ENCODE results near the gene CREG2.
"Not testable (repeated sequence)": the region's sequence is repeated elsewhere in the genome, so short reads cannot be mapped to it uniquely, and the experiment has no call there.

The CREG2 gene

DNA sequence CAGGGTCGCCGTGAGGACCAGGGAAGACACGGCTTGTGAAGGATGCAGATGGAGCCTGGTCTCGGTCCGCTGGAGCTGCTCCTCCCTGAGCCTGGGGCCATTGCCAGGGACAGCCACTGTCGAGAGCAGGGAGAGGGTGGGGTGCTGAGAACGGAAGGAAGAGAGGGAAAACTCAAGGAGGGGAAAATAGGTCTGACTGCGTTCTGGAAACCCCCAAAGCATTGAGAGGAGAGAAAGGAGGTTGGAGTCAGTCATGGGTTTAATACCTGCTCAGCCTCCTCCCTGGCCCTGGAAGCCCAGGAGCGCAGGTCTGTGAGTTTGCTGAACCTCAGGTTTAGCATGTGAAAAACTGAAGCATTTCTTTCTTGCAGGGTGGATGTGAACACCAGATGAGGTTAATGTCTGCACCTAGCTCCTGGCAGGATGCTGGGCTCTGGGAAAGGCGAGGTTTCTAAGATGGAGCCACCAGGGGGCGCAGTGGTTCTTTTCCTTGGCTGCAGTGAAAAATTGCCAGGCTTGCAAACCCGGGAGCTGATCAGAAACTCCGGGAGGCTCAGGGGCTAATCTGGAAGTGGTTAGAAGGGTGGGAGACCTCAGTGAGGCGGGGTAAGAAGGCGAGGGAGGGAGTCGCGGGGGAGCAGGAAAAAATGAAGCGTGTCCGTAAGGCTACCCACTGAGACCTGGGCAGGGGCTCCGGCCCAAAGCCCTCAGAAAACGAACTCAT lies 45.2 kb downstream of the CREG2 start:
- ATAC-seq, result peak in 1 of 2 donors; percentile 38

DNA sequence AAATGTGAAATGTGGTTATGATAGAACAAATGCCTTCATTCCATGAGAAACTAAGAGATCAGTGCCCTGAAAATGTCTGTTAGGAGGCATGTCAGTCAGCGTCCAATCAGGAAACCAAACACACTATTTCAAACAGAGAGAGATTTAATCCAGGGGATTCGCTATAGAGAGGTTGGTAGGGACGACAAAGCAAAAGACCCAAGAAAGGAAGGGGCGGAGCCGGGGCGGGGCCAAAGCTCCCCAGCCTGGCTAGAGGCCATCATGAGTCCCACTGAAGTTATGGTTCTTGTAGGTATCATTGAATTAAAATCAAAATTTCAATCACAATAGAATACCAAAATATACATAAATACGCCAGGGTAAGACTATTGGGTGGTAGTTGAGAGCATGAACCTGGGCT lies 45.9 kb downstream of the CREG2 start:
- ATAC-seq, result peak in 1 of 2 donors; percentile 33

DNA sequence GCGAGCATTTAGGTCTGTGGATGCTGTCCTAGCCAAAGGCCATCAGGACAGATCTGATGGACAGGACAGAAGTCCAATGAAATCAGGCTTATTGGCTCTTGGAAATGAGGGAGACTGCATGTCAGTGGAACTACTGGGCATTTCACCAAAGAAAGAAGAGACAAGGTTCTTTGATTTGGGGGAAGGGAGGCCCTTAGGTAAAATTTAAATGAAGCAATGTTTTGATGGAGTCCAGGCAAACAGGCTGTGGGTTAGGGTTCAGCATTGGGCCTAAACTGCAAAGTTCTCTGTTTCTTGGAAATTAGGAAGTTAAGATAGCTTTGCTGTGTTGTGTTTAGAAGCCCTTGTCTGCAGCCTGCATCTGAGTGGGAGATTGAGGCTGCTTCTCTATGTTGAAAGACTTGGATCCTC lies 47.2 kb downstream of the CREG2 start:
- ATAC-seq, result no peak

DNA sequence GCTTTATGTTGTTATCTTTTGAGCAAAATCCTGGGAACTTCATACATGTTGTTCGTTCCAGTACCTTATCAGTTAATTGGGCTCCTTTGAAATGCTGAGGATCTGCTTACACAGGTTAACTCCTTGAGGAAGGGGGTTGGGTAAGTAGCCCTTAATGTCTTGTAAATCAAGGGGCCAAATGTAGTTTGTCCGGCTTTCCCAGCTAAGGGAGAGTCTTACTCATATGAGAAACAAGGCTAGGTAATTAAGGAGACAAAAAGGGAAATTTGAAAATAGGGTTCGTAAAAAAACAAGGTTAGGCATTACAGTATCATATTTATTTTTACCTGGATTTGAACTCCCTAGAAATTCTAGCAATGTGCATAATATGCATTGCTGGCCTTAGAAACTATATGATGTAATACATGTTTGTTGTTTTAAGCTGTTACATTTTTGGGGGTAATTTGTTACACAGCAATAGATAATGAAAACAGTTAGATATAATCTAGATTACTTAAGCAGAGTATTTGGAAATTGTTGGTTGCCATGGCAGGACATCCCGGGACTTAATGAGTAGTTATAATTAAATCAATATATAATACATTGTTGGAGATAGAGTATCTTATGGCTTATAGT lies 47.9 kb downstream of the CREG2 start:
- no peak for ATAC-seq

DNA sequence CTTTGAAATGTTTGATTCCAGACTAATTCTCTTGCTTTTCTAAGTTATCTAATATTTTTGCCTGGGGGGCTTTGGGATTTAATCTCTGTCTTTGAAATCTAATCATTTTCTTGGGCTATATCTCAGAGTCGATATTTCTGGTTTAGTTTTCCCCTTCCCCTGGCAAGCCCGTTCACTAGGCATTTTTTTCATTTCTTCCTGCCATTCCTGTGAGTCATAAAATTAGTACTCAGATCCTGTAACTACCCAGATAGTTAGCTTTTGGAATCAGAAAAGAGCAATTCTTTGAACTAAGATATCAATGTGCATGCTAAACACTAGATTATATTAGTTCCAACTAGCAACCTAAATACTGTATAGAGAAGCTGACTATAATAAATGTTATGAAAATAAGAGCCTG lies 49.4 kb downstream of the CREG2 start:
- no peak for ATAC-seq

DNA sequence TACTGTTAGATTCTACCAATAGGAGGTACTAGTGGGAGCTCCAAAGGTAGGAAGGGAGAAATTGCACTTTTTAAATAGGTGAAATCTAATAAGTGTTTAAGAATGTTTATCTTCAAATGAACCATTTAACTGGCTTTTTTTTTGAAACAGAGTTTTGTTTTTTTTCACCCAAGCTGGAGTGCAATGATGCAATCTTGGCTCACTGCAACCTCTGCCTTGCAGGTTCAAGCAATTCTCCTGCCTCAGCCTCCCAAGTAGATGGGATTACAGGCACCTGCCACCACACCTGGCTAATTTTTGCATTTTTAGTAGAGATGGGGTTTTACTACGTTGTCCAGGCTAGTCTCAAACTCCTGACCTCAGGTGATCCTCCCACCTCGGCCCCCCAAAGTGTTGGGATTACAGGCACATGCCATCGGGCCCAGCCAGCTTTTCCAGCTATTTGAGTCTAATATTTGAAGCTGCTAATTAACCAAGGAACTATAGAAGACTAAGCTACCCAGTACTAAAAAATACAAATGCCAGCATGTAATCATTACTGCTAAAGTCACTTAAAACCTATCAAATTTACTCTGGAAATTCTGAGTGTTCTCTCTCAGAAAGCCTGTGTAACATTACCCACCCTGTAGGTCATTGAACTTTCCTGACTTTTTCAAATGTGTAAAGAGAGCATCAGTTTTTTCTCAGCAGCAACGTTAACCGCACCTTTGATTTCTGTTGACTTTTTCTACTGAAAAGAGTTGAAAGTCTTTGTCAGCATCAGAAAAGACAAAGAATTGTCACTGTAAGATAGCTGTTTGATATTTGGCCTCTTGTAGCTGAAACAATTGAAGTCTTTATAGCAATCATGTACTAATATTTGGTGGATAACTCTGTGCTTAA lies 54.2 kb downstream of the CREG2 start:
- no peak for ATAC-seq

DNA sequence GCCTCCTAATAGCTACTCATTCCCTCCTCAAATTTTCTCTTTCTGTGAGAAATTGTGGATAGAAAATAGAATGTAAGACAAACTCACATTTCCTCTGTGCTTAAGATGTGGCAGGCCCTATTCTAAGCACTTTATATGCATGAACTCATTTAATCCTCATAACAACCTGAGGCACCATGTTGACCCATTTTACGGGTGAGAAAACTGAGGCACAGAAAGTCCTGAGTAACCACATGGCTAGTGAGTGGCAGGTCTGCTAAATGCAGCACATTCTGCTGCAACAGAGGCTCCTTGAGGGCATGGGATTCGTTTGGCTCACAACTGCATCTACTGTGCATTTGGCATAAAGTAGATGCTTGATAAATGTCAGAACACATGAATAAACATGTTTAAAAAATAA lies 56.1 kb downstream of the CREG2 start:
- ATAC-seq, result no peak

DNA sequence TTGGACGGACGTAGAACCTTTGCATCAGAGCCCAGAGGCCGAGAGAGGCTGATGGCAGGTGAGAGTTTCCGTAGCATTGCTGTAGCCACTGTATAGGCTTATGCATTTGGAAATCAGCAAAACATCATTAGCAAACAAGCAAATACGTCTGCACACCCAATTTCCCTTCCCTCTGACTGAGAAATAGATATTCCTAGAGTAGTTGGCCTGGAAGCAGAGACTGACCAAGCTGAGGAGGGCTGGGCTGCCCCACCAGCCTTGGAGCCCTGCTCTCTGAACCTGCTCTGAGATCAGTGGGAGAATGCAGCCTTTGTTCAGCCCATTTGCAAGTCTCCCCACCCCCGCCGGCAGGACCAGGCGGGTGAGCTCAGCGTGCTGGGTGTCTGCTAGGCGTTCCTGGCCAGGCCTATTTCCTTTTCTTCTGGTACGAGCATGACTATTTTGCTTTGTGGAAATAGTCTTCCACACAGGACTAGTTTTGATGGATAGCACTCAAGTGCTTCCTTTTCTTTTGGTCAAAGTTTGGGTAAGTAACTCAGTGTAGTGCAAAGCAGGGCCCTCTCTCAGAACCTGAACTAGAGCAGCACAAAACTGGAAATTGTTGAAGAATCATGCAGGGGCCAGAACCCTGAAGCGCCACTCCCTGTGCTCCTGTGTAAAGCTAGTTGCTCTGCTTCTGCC lies 56.9 kb downstream of the CREG2 start:
- ATAC-seq, result peak in 1 of 2 donors; percentile 30

DNA sequence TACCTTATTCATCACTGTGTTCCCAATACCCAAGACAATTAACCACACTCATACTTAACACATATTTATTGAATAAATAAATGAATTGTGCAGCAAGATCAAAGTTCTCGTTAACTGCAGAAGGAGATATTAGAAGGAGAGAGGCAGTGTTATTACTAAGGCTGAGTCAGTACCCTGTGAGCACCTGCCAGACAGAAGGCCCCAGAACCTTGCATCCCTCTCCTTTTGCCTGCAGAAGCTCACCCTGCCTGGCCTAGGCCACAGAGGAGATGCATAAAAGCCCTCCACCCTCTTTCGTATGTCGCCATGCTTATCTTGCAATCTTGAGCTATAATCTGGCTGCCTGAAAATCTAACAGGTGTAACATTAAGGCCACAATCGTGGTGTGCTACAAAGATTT lies 58.3 kb downstream of the CREG2 start:
- ATAC-seq, result peak; percentile 81 to 91

DNA sequence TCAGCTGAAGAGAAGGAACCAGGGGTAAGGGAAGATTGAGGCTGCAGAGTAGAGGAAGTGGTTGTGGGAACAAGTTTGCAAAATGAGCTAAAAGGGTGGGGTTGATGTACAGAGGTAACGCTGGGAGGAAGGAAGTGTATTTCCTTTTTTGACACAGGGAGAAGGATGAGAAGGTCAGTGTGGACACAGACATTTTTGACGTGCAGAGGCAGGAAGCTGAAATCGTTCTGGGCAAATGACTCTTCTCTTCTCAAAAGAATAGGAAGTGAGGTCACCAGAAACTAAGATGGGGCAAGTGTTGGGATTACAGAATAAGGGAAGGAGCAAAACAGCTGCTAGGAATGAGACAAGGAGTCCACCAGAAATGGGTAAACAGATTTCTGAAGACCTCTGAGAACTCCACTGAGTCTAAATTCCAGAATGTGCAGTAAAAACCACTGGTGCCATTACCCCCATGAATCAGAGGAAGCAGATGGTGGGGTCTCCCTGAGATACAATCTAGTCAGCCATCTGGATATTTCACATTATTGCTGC lies 58.8 kb downstream of the CREG2 start:
- peak; percentile 29 to 33 for ATAC-seq

DNA sequence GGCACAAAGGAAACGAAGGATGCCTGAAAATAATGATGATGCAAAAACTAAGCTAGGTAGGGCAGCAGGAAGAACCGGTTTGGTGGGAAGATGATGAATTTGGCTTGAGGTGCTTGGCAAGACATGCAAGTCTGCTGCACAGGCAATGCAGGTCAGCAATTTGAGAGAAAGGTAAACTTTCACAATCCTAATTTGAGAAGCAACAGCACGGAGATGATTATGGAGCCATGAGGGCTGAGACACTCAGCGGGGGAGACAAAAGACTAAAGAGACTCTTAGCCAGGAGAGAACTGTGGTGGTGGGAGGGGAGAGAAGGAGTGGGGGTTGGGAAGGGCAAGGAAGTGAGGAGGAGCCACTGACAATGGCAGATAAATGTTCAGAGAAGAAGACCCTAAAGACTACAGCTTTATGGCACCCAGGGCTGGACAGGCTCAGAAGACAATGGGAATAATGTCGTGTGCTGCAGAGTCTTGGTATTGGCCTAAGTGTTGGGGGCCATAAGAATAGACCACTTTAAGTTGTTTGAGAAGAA lies 59.4 kb downstream of the CREG2 start:
- ATAC-seq, result no peak

DNA sequence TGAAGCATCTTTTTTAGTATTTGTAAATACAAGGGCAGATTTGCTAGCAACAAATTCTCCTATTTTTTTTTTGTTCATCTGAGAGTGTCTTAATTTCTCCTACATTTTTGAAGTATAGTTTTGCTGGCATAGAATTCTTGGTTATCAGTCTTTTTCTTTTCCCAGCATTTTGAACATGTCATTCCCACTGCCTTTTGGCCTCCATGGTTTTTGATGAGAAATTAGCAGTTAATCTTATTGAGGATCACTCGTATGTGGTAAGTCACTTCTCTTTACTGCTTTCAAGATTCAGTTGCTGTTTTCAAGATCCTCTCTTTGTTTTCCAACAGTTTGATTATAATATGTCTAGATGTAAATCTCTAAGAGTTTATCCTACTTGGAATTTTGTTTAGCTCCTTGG lies 61.9 kb downstream of the CREG2 start:
- ATAC-seq, result no peak

DNA sequence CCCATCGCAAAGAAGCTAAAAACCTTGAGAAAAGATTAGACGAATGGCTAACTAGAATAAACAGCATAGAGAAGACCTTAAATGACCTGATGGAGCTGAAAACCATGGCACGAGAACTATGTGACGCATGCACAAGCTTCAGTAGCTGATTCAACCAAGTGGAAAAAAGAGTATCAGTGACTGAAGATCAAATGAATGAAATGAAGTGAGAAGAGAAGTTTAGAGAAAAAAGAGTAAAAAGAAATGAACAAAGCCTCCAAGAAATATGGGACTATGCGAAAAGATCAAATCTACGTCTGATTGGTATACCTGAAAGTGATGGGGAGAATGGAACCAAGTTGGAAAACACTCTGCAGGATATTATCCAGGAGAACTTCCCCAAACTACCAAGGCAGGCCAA lies 70.7 kb downstream of the CREG2 start:
- ATAC-seq, result not testable (repeated sequence)

DNA sequence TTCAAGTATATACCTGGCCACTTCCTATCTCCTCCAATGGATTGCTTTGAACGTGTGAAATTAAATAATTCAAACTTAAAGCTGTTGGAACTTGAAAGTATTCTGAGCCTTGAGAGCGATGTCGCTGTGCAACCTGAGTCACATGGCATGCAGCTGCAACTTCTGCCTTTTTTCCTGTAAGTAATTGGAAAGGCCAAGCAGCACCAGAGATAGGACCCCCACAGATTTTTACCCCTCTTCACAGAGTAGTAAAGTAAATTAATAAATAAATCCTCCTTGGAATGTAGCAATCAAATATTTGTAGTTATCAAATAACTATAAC lies 75.6 kb downstream of the CREG2 start:
- no peak for ATAC-seq

DNA sequence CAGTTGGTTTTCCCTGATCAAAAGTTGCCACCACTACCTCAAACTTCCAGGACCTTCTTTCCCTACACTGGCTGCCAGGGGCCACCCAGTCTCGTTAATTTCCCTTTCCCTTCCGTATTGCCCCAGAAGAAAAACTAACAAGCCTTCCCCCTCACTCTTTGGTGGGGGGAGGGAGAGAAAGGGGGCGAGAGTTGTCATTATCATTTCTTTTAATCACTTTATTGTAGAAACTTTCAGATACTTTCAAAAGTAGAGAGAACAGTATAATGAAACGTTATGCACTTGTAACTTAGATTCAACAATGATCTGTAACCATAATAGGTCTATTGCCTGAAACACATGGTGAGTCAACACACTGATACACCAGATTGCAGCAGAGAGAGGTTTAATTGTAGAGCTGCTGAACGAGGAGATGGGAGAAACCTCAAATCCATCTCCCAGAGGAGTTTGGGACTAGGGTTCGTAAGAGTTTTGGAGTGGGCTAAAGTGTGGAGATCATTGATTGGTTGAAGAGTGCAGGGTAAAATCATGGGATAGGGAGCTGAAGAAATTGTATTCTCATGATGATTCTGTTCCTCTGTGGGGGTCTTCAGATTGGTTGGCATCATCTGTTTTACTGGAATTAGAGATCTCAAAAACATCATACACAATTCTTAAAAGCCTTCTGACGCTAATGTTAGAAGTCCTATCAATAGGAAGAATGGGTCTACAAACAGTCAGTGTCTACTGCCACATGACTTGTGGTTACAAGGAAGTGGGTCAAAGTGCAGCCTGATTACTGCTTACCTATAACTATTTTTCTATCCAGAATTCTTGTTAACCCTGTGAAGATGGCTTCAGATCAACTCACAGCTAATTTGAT lies 76.2 kb downstream of the CREG2 start:
- ATAC-seq, result no peak

DNA sequence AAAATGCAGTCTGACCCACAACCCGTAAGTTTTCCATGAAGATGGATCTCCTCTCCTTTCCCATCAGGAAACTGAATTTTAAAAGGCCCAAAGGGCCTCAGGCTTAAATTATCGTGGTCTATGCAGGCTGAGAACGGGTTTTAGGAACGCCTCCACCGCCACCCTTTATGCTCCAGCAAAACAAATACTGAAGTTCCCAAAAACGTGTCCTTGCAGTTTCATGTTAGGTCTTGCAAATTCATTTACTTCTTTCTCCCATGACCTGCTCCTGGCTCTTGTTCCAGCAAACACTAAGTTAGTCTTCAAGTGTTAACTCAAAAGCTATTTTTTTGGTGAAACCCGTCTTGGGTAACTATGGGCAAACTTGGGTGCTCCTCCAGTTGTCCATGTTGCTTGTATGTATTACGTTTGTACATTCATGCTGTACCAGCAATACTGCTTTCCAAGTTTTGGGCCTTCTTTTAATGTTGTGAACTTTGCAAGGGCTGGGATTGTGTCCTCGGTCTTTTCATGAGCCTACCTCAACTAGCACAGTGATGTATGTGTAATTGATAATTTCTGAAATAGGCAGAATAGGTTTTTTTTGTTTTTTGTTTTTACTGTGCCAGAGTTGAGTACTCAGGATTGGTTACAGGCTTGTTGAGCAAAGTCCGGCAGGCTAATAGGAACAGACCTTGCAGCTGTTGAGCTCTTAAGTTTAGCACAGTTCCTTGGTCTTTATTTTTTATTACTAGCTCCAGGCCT lies 77.0 kb downstream of the CREG2 start:
- ATAC-seq, result no peak

DNA sequence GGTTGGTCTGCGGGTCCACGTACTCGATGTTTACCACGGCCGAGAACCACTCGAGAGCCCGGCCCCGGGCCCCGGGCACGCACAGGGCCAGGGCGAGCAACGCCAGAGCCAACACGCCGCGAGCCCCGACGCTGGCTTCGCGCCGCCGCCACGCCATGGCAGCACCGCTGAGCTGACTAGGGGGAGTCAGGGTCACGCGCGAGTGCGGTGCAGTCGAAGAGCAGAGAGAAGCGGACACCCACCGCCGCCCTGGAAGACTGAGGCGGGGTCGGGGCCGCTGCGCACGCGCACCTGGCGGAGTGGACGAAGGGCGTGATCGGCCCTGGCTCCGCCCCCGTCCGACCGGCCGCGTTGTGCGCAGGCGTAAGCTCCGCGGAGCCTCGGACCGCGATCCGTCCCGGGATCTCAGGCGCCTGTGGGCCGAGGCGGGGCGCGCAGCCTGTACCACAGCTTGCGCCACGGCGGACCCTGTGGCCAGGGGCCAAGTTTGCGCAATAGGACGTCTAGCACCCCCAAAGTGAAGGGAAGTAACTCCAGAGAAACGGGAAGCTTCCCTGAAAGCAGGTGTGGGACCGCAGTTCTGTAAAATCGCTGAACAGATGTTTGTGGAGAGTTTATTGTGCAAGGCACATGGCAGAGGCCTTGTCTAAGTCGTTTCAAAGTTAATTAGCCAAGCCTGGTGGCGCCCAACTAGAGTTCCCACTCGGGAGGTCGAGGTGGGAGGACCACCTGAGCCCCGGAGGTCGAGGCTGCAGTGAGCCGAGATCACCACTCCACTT lies 78.7 kb downstream of the CREG2 start, which contains the start of gene RNF149:
RNF149 (minus strand) TSS at position 270 of the 779 bp plus-strand sequence; CDS start at position 157, 113 bp downstream.
- peak; percentile 33 to 42 for ATAC-seq

DNA sequence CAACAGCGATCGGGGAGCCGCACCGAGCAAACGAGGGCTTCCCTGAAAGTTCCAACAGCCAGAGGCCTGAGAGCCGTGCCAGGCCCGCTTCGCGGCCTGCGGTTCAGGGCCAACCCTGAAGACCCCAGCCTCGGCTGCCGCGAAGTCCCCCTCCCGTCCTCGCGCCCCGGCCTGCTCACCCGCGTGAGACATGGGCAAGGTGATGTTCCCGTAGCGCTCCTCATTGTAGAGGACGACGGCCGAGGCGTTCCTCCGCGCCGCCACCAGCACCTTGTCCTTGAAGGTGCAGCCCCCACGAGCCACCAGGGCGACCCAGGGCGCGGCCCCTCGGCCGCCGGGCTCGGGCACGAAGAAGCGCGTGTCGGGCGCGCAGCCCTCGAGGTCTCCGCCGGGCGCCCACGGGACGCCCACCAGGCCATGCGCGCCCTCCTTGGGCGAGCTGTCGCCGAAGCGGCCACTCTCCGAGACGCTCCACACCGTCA lies 79.3 kb downstream of the CREG2 start:
- ATAC-seq, result no peak

DNA sequence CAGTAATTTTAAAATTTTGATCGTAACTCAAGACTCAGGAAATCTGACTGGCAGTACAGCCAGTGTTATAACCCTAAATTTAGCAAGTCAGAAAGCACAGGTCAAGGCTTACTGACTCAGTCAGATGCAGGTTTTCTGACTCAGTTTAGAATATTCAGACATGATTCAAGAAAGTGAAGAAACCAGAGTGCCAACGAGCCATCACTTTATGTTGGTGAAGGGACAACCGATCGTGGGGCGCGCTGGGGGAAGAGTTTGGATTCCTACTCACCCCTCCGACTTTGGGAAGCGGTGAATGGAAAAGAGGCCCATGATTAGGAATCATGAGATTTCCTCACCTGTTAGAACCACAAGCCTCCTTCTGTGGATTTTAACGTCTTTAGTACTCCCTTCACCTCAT lies 79.8 kb downstream of the CREG2 start:
- ATAC-seq, result peak; percentile 32 to 45

DNA sequence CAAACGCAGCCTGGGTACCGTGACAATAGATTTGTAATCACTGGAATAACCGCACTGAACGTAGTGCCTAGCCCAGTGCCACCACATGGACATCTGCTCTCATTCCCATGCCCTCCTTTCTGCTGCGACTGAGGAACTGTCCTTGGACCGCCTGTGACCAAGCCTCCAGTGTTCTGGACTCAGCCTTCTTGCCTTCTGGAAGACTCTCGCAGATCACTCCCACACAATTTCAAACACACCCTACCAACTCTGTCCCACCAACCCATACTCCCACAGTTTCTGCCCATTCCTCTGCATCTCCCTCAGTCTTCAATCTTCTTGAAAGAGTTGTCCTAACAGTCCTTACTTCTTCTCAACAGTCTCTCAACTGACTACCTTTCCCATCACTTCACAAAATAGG lies 80.9 kb downstream of the CREG2 start:
- no peak for ATAC-seq

Data from activated CD4-positive, CD25-positive, alpha-beta regulatory T cell treated with anti-CD3 and anti-CD28 coated beads, Interleukin-2, amount 50 U/mL, for 24 hours (primary cell).